K562 (cell line): ENCODE data around the gene PTHLH. TPM values are rescaled to one million over a fixed set of nuclear protein-coding genes. Genes with fewer than 3 reads are reported as not detected.

Source experiments
- ATAC-seq: fragments of 200-7000 bp; cut with Tn5 transposase; 3 replicates; pipeline ENCODE4 v1.9.1; 2020; ENCODE audit warnings: moderate library complexity
- BruUV-seq: library from RNA; stranded (reverse); fragments of 400-500 nt; replicated peaks from 2 replicates; lab custom pipeline; 2021; lab: Mats Ljungman, UMichigan
- CTCF ChIA-PET: fragments of 300-600 bp; formaldehyde crosslinking; extraction: SDS; loops from one replicate; lab custom pipeline; 2021; ENCODE audit warnings: low intra/inter-chr PET ratio; lab: Yijun Ruan, JAX
- POLR2A ChIA-PET: fragments of 300-600, 350-650 bp; sonication (Branson Sonifier 250); formaldehyde crosslinking; extraction: SDS; loops from one replicate; lab custom pipeline; 2021; ENCODE audit warnings: antibody characterized with exemption, inconsistent platforms; lab: Yijun Ruan, JAX
- DNase-seq, 4 experiments: peaks; one replicate each; pipeline versions ENCODE4 v3.0.0 to v3.0.0-alpha.2; 2011 to 2018; ENCODE audit warnings: low spot score in 3 of 4, mixed read lengths in 3 of 4; ENCODE audit errors: extremely low read depth in 1 of 4
- FAIRE-seq: peaks from 2 replicates; lab custom pipeline; 2011; peaks lifted over from hg19 to GRCh38; lab: Jason Lieb, UNC
- H2AFZ ChIP-seq: 2 replicates; pipeline ENCODE4 v1.6.0; 2011; ENCODE audit warnings: low read depth, low read length, control low read depth, inconsistent platforms
- H3K27ac ChIP-seq: fragments of 200-600 bp; 3 replicates; pipeline ENCODE4 v1.8.0; 2011; ENCODE audit warnings: low read depth, mild to moderate bottlenecking, control low read depth, inconsistent platforms, low read length, moderate library complexity, mixed read lengths; ENCODE audit errors: extremely low read depth
- H3K27me3 ChIP-seq, 2 experiments: fragments of 300-600 bp in 1 of 2; 2 replicates in 1 of 2; 3 replicates in 1 of 2; pipeline versions ENCODE4 v1.6.0 to v1.8.0; 2011; ENCODE audit warnings: inconsistent platforms in 2 of 2, low read length in 2 of 2, mild to moderate bottlenecking in 1 of 2, mixed read lengths in 1 of 2, moderate library complexity in 1 of 2; ENCODE audit not compliant: control insufficient read depth in 2 of 2, insufficient read depth in 2 of 2
- H3K36me3 ChIP-seq: fragments of 300-600 bp; 3 replicates; pipeline ENCODE4 v1.8.0; 2011; ENCODE audit warnings: mild to moderate bottlenecking, low read length, inconsistent platforms; ENCODE audit not compliant: control insufficient read depth, insufficient read depth
- H3K4me1 ChIP-seq, 2 experiments: fragments of 200-600 bp in 1 of 2; replicated peaks in 1 of 2; 2 replicates in 1 of 2; 3 replicates in 1 of 2; pipeline versions ENCODE4 v1.5.1 to v1.8.0; 2011; ENCODE audit warnings: inconsistent platforms in 2 of 2, low read length in 2 of 2, mild to moderate bottlenecking in 1 of 2, mixed read lengths in 1 of 2, moderate library complexity in 1 of 2; ENCODE audit not compliant: control insufficient read depth in 2 of 2, insufficient read depth in 2 of 2
- H3K4me2 ChIP-seq: 2 replicates; pipeline ENCODE4 v1.6.1; 2011; ENCODE audit warnings: low read length, control low read depth, inconsistent platforms, mixed read lengths; ENCODE audit not compliant: insufficient read depth
- H3K4me3 ChIP-seq: fragments of 200-600 bp; sonication (generic), shearing (Covaris generic); 2 replicates; pipeline ENCODE4 v1.5.1; 2016; ENCODE audit warnings: control low read depth, inconsistent platforms
- H3K79me2 ChIP-seq: fragments of 200-600 bp; 3 replicates; pipeline ENCODE4 v1.8.0; 2011; ENCODE audit warnings: low read length, inconsistent platforms; ENCODE audit not compliant: control insufficient read depth, insufficient read depth
- H3K9ac ChIP-seq, 2 experiments: 2 replicates each; pipeline versions ENCODE4 v1.6.0 to v1.6.1; 2011; ENCODE audit warnings: low read depth in 2 of 2, low read length in 2 of 2, control low read depth in 1 of 2, inconsistent platforms in 1 of 2, mild to moderate bottlenecking in 1 of 2, mixed read lengths in 1 of 2; ENCODE audit not compliant: insufficient read depth in 1 of 2
- H3K9me1 ChIP-seq: one replicate; pipeline ENCODE4 v1.6.0; 2011; ENCODE audit warnings: inconsistent platforms, mild to moderate bottlenecking, low read length, moderate library complexity; ENCODE audit not compliant: control insufficient read depth, insufficient read depth
- H3K9me3 ChIP-seq: replicated peaks from 2 replicates; pipeline ENCODE4 v1.5.1; 2011; ENCODE audit warnings: low read depth, low read length, inconsistent platforms; ENCODE audit not compliant: control insufficient read depth, insufficient read depth
- H4K20me1 ChIP-seq: replicated peaks from 2 replicates; pipeline ENCODE4 v1.6.1; 2011; ENCODE audit warnings: low read length, inconsistent platforms, mixed read lengths; ENCODE audit not compliant: control insufficient read depth, insufficient read depth
- C11orf30 ChIP-seq: fragments of 450-650 bp; IDR thresholded peaks from 2 replicates; pipeline ENCODE4 v1.6.1; 2016; ENCODE audit warnings: low read depth, mild to moderate bottlenecking
- GTF2F1 ChIP-seq: IDR thresholded peaks from 2 replicates; pipeline ENCODE4 v1.6.1; 2011; ENCODE audit warnings: low read depth, low read length, improper control_type of control experiment
- POLR2G ChIP-seq: fragments of 200-400 bp; formaldehyde crosslinking; IDR thresholded peaks from 2 replicates; pipeline ENCODE4 v1.6.1; 2017; ENCODE audit warnings: low read depth, mild to moderate bottlenecking, antibody characterized with exemption, low read length, moderate library complexity
- RBM34 ChIP-seq: fragments of 200-400 bp; formaldehyde crosslinking; IDR thresholded peaks from 2 replicates; pipeline ENCODE4 v1.6.1; 2018; ENCODE audit warnings: low read length, borderline replicate concordance; ENCODE audit not compliant: insufficient read depth
- ZFP1 ChIP-seq: fragments of 450-650 bp; formaldehyde crosslinking; IDR thresholded peaks from 2 replicates; pipeline ENCODE4 v1.4.0; 2020; ENCODE audit warnings: mild to moderate bottlenecking, mixed read lengths
- ZNF316 ChIP-seq: fragments of 450-650 bp; IDR thresholded peaks from 2 replicates; pipeline ENCODE4 v1.6.1; 2016
- ZNF644 ChIP-seq: fragments of 200-800 bp; sonication (Bioruptor generic); IDR thresholded peaks from 2 replicates; pipeline ENCODE4 v1.6.1; 2016; ENCODE audit warnings: low read depth, missing genetic modification characterization, missing compliant biosample characterization
- ZNF785 ChIP-seq: fragments of 250-450 bp; sonication (Bioruptor Pico); IDR thresholded peaks from 2 replicates; pipeline ENCODE4 v1.4.0; 2020; ENCODE audit warnings: mild to moderate bottlenecking
- WGBS: fragments of 100-300 bp; shearing (Covaris generic); methylation state at CpG from one replicate; pipeline ENCODE4 v1.1.6; 2016; ENCODE audit warnings: low coverage, mixed read lengths; ENCODE audit not compliant: insufficient coverage; ENCODE audit errors: missing lambda C conversion rate; 5-methylcytosine and 5-hydroxymethylcytosine counted together
- in situ Hi-C: fragments of 300-500 bp; cut with MboI; formaldehyde crosslinking; loops from 4 replicates; pipeline ENCODE4 v1.15.0; 2018; ENCODE audit warnings: inconsistent platforms, mixed read lengths
- intact Hi-C: fragments of 100-400 bp; cut with micrococcal nuclease; formaldehyde crosslinking; loops from 2 replicates; pipeline ENCODE4 v1.14.2; 2022
- polyA plus RNA-seq, 8 experiments: library from polyadenylated mRNA; depleted of rRNA in 4 of 8; stranded (reverse) in 5 of 8; unstranded in 3 of 8; fragments of >200 nt; fragmentation: Nextera tagmentation in 2 of 8; fragmentation: Illumina TruSeq in 1 of 8; extraction: Ambion mirVana in 2 of 8; extraction: Trizol in 1 of 8; gene quantifications; 2 replicates each; pipeline versions ENCODE4 v1.2.1 to v1.2.3, GENCODE V29; 2011 to 2014; ENCODE audit warnings: inconsistent platforms in 1 of 8, missing spikeins in 1 of 8
- total RNA-seq, 7 experiments: library from RNA; depleted of rRNA in 6 of 7; stranded (reverse); fragments of >200 nt in 6 of 7; fragmentation: Illumina TruSeq in 2 of 7; extraction: Trizol in 2 of 7; gene quantifications; 2 replicates each; pipeline versions ENCODE4 v1.2.1 to v1.2.3, GENCODE V29; 2011 to 2021; ENCODE audit warnings: low replicate concordance in 1 of 7

Gene PTHLH
- total and polyA plus RNA-seq, 9 of the 15 experiments (the other 6 are each of a cell fraction or from before 2014, with no cell fraction given): 0.14 to 2.5 (median 0.74) TPM

- WGBS: 44% methylated on average over 4 of the region's 4 CpGs
- no peak overlapping the region for H3K4me2 ChIP-seq
- no peak for FAIRE-seq
- TF ChIP-seq RBM34: no peak
- no peak for TF ChIP-seq ZNF785 (CRISPR knock-in tag)
- TF ChIP-seq ZFP1: no peak
- no peak for TF ChIP-seq GTF2F1
- TF ChIP-seq ZNF644: no peak
- no peaks in the 10 kb centered on the region for H3K9me1 ChIP-seq
- no peaks in the 10 kb centered on the region for H3K9me3 ChIP-seq
- ATAC-seq: no peak
- no peak overlapping the region for H3K4me3 ChIP-seq
- no peaks in the 10 kb centered on the region for H3K79me2 ChIP-seq
- no TSS peak for BruUV-seq
- intact Hi-C loops (no loop called here), in situ Hi-C loops (no loop called here)
- peaks cover 0 to 7% of the 10 kb centered on the region in 2 experiments; a peak in 4 of 5 replicates for H3K4me1 ChIP-seq
- no peaks in the 10 kb centered on the region for H3K27me3 ChIP-seq
- H2AFZ ChIP-seq: no peak overlapping the region
- H3K27ac ChIP-seq: no peak overlapping the region
- no peak overlapping the region for H3K9ac ChIP-seq
- H3K36me3 ChIP-seq: no peaks in the 10 kb centered on the region
- DNase-seq: no peak
- ChIA-PET POLR2A (no interaction called here), CTCF (no interaction called here)
- H4K20me1 ChIP-seq: no peaks in the 10 kb centered on the region
These were observed 44.8 kb upstream of the PTHLH start for GRCh38 chr12:28017126-28017872.

DNA sequence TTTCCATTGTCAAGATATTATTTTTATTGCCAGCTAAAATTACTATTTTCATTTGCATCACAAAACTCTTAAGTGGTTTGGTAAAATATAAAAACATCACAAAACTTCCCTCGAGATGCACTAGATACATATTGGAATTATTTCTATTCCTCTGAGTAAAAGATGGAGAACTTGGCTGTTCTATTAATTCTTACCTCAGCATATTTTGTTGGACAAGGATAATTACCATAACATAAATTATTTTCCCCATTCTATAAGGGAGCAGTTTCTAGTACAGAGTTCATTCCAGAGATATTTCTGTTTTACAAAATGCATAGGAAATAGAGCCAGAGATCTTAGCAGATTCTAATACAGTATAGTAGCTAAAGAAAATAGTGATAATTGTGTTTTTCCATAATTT is 42.6 kb upstream of the PTHLH start:
- Histone ChIP-seq H3K27me3 (no peaks in the 10 kb centered on the region), H2AFZ (no peak overlapping the region), H3K9ac (no peak overlapping the region), H3K9me1 (no peaks in the 10 kb centered on the region), H3K79me2 (no peaks in the 10 kb centered on the region)
- intact Hi-C loops: no loop called here
- POLR2A ChIA-PET: no interaction called here
- TF ChIP-seq ZNF316 (peak; percentile 69; the same call in 1 of the 2 replicates), POLR2G (no peak), C11orf30 (peak; percentile 38; the same call in 1 of the 2 replicates)
- TF ChIP-seq, all 486 proteins: peak for 2
- Histone ChIP-seq H4K20me1 (no peaks in the 10 kb centered on the region), H3K27ac (no peak overlapping the region), H3K9me3 (no peaks in the 10 kb centered on the region), H3K4me2 (no peak overlapping the region), H3K4me1 (peaks cover 0 to 21% of the 10 kb centered on the region in 2 experiments; a peak in 4 of 5 replicates), H3K4me3 (no peak overlapping the region), H3K36me3 (no peaks in the 10 kb centered on the region)
- ATAC-seq (no peak), FAIRE-seq (no peak), DNase-seq (no peak)
- BruUV-seq: no TSS peak
- CTCF ChIA-PET: no interaction called here
- in situ Hi-C loops: no loop called here
- WGBS: 38% methylated on average over 1 of the region's 1 CpG
